GM18499 (cell line): ENCODE data around the gene LIF.

Source experiments
- ATAC-seq: cut with Tn5 transposase; IDR thresholded peaks from one replicate; pipeline ENCODE4 v1.9.1; 2021; ENCODE audit warnings: moderate number of reproducible peaks; ENCODE audit not compliant: insufficient read depth, unreplicated experiment

Gene LIF

GRCh38 chr22:30265823-30266444 is 19.4 kb upstream of the LIF start:
- ATAC-seq, result peak; percentile 43

- ATAC-seq, result no peak
Measured at GRCh38 chr22:30265131-30265720, 18.7 kb upstream of the LIF start.

GRCh38 chr22:30263883-30264282 is 17.3 kb upstream of the LIF start:
- ATAC-seq, result no peak

GRCh38 chr22:30262917-30263741 is 16.6 kb upstream of the LIF start:
- no peak for ATAC-seq

- no peak for ATAC-seq
Measured at GRCh38 chr22:30262112-30262511, 15.6 kb upstream of the LIF start.

GRCh38 chr22:30261134-30261533 is 14.6 kb upstream of the LIF start:
- no peak for ATAC-seq

GRCh38 chr22:30260682-30261081 is 14.1 kb upstream of the LIF start:
- ATAC-seq, result no peak

GRCh38 chr22:30260276-30260675 is 13.7 kb upstream of the LIF start:
- ATAC-seq, result no peak

- ATAC-seq, result no peak
Measured at GRCh38 chr22:30254314-30254713, 7.8 kb upstream of the LIF start.

- no peak for ATAC-seq
Measured at GRCh38 chr22:30253205-30253852, 6.8 kb upstream of the LIF start.

- no peak for ATAC-seq
Measured at GRCh38 chr22:30252411-30253204, 6.0 kb upstream of the LIF start.

GRCh38 chr22:30251711-30252110 is 5.2 kb upstream of the LIF start:
- ATAC-seq, result no peak

GRCh38 chr22:30250661-30251267 is 4.2 kb upstream of the LIF start:
- no peak for ATAC-seq

- no peak for ATAC-seq
Measured at GRCh38 chr22:30250039-30250565, 3.5 kb upstream of the LIF start.

- no peak for ATAC-seq
Measured at GRCh38 chr22:30249049-30250038, 2.8 kb upstream of the LIF start.

- no peak for ATAC-seq
Measured at GRCh38 chr22:30248484-30248883, 1.9 kb upstream of the LIF start.

GRCh38 chr22:30247974-30248373 is 1.4 kb upstream of the LIF start:
- ATAC-seq, result no peak

GRCh38 chr22:30247561-30247960 is 1.0 kb upstream of the LIF start:
- ATAC-seq, result no peak
